Hepatocyte (in vitro differentiated cells): ENCODE results near the gene NR6A1. TPM values are rescaled to one million over a fixed set of nuclear protein-coding genes. Genes with fewer than 3 reads are reported as not detected.

Source experiments
- DNase-seq: peaks from one replicate; pipeline ENCODE4 v3.0.0-alpha.2; 2016; ENCODE audit warnings: low spot score
- H2AFZ ChIP-seq: fragments of 200-600 bp; sonication (generic); 2 replicates; pipeline ENCODE4 v1.6.0; 2016; ENCODE audit warnings: antibody characterized with exemption, mild to moderate bottlenecking
- H3K27ac ChIP-seq: fragments of 200-600 bp; sonication (generic); 2 replicates; pipeline ENCODE4 v1.5.1; 2016; ENCODE audit warnings: mild to moderate bottlenecking
- H3K27me3 ChIP-seq: fragments of 200-600 bp; sonication (generic); 2 replicates; pipeline ENCODE4 v1.6.1; 2016
- H3K36me3 ChIP-seq: fragments of 200-600 bp; sonication (generic); replicated peaks from 2 replicates; pipeline ENCODE4 v1.5.1; 2016; ENCODE audit warnings: low read depth; ENCODE audit not compliant: insufficient read depth
- H3K4me1 ChIP-seq: fragments of 200-600 bp; sonication (generic); 2 replicates; pipeline ENCODE4 v1.5.1; 2016; ENCODE audit warnings: mild to moderate bottlenecking, moderate library complexity; ENCODE audit not compliant: insufficient read depth
- H3K4me2 ChIP-seq: fragments of 200-600 bp; sonication (generic); 2 replicates; pipeline ENCODE4 v1.6.0; 2016
- H3K4me3 ChIP-seq: fragments of 200-600 bp; sonication (generic); 2 replicates; pipeline ENCODE4 v1.5.1; 2016; ENCODE audit warnings: mild to moderate bottlenecking
- H3K79me2 ChIP-seq: fragments of 200-600 bp; sonication (generic); 2 replicates; pipeline ENCODE4 v1.6.0; 2017; ENCODE audit warnings: mild to moderate bottlenecking
- H3K9me2 ChIP-seq: fragments of 200-600 bp; sonication (generic); replicated peaks from 2 replicates; pipeline ENCODE4 v1.6.0; 2017; ENCODE audit warnings: mild to moderate bottlenecking; ENCODE audit not compliant: insufficient read depth
- H3K9me3 ChIP-seq: fragments of 200-600 bp; sonication (generic); 2 replicates; pipeline ENCODE4 v1.5.1; 2016; ENCODE audit warnings: low read depth, mild to moderate bottlenecking
- H4K20me1 ChIP-seq: fragments of 200-600 bp; sonication (generic); 2 replicates; pipeline ENCODE4 v1.6.0; 2016; ENCODE audit warnings: mild to moderate bottlenecking; ENCODE audit not compliant: insufficient read depth, poor library complexity, severe bottlenecking
- CTCF ChIP-seq: fragments of 200-600 bp; sonication (generic); IDR thresholded peaks from 2 replicates; pipeline ENCODE4 v1.5.1; 2016; ENCODE audit warnings: antibody characterized with exemption, mild to moderate bottlenecking; ENCODE audit not compliant: poor library complexity
- EZH2 ChIP-seq: fragments of 200-600 bp; sonication (generic); IDR thresholded peaks from 2 replicates; pipeline ENCODE4 v1.6.1; 2016; ENCODE audit warnings: antibody characterized with exemption, mild to moderate bottlenecking, borderline replicate concordance
- EZH2phosphoT487 ChIP-seq: fragments of 200-600 bp; sonication (generic); IDR thresholded peaks from one replicate; pipeline ENCODE4 v1.6.1; 2018; ENCODE audit warnings: antibody characterized with exemption, mild to moderate bottlenecking, low read depth, moderate library complexity; ENCODE audit not compliant: unreplicated experiment, severe bottlenecking
- WGBS: methylation state at CpG from one replicate; pipeline ENCODE4 v1.1.6; 2016; ENCODE audit warnings: low lambda C conversion rate; ENCODE audit errors: missing lambda C conversion rate; 5-methylcytosine and 5-hydroxymethylcytosine counted together
- polyA plus RNA-seq: library from polyadenylated mRNA; unstranded; fragments of >200 nt; fragmentation: Nextera tagmentation; extraction: Ambion mirVana; gene quantifications from 2 replicates; pipeline ENCODE4 v1.2.1, GENCODE V29; 2016
- total RNA-seq: library from RNA; depleted of rRNA; stranded (reverse); fragments of >200 nt; gene quantifications from 2 replicates; pipeline ENCODE4 v1.2.3, GENCODE V29; 2014

Gene NR6A1
- total and polyA plus RNA-seq, 2 experiments from 2014 or later: 1.2 to 4.0 TPM

DNA sequence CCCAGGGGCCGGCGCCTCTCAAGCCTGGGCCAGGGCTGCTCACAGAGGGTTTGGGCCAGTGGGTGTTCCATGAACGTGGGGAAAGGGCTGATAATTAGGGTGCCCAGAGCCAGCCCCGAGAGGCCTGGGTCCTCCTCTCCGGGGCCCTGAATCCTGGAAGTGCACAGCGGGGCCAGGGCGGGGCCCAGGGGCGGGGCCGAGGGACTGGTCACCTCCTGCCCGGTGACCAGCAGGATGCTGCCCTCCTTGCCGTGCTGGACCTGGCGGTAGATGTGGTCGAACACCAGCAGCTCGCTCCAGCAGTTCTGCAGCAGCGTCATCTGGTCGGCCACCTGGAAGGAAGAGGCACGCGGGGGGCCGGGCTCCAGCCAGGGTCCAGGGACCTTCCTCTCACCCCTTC is 278.3 kb downstream of the NR6A1 start:
- H3K36me3 ChIP-seq: no peaks in the 10 kb centered on the region
- no peak overlapping the region for H3K4me2 ChIP-seq
- peaks cover 7% of the 10 kb centered on the region for H3K27me3 ChIP-seq
- H3K4me1 ChIP-seq: no peaks in the 10 kb centered on the region
- H3K4me3 ChIP-seq: no peak overlapping the region
- no peaks in the 10 kb centered on the region for H3K9me3 ChIP-seq
- H3K79me2 ChIP-seq: no peaks in the 10 kb centered on the region
- H4K20me1 ChIP-seq: no peaks in the 10 kb centered on the region
- WGBS: 82% methylated on average over 17 of the region's 19 CpGs
- no peak overlapping the region for H3K27ac ChIP-seq
- H2AFZ ChIP-seq: no peak overlapping the region
- no peak for DNase-seq
- no peaks in the 10 kb centered on the region for H3K9me2 ChIP-seq
- TF ChIP-seq EZH2: no peak
- TF ChIP-seq CTCF: no peak
- TF ChIP-seq EZH2phosphoT487: no peak

DNA sequence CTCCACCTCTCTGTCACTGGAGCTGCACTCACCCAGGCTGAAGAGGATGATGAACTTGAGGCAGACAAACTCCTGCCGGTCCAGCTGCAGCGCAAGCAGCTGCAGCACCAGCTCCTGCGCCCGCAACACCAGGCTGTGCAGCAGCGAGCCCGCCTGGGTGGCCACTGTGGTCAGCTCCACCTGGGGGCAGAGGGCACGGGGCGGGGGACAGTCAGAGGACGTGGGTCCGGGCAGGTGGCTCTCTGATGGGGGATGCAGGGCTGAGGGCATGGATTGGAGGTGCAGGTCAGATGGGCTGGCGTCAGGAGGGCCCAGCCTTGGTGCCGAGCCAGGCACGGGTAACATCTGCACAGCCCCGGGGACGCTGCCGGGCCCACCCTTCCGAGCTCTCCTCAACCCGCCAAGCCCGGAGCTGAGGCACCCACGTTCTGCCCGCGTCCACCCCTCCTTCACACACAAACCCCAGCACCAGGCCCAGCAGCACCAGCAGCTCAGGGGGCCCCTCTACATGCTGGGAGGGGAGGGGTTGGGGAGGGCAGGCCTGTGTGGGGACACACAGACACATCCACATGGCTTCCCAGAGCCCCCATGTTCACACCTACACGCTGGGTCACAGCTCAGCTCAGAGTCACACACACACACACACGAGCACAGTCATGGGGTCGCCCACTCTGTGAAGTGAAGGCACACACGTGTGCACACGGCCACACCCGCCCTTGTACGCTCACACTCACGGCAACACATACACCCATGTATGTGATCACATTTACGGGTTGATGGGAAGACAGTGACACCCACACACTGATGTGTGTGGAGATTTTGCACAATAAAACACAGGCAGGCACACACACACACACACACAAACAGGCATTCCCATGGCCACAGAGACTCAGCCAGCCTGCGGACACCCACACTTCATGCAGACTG is 279.8 kb downstream of the NR6A1 start:
- Histone ChIP-seq H3K27me3 (peaks cover 19% of the 10 kb centered on the region), H3K9me2 (no peaks in the 10 kb centered on the region), H4K20me1 (no peaks in the 10 kb centered on the region), H3K36me3 (no peaks in the 10 kb centered on the region), H3K79me2 (no peaks in the 10 kb centered on the region), H3K4me1 (no peaks in the 10 kb centered on the region), H3K4me2 (no peak overlapping the region), H2AFZ (no peak overlapping the region), H3K4me3 (no peak overlapping the region), H3K9me3 (no peaks in the 10 kb centered on the region), H3K27ac (no peak overlapping the region)
- no peak for DNase-seq
- TF ChIP-seq CTCF: no peak
- TF ChIP-seq EZH2: no peak
- no peak for TF ChIP-seq EZH2phosphoT487
- WGBS: 92% methylated on average over 29 of the region's 32 CpGs

GRCh38 chr9:124490004-124490403 is 281.1 kb downstream of the NR6A1 start:
- Histone ChIP-seq H3K9me3 (no peaks in the 10 kb centered on the region), H2AFZ (no peak overlapping the region), H3K9me2 (no peaks in the 10 kb centered on the region), H4K20me1 (no peaks in the 10 kb centered on the region), H3K4me2 (no peak overlapping the region), H3K4me3 (no peak overlapping the region), H3K4me1 (no peaks in the 10 kb centered on the region), H3K27ac (no peak overlapping the region), H3K27me3 (peaks cover 19% of the 10 kb centered on the region), H3K79me2 (no peaks in the 10 kb centered on the region), H3K36me3 (no peaks in the 10 kb centered on the region)
- 78% methylated on average over 2 of the region's 2 CpGs for WGBS
- TF ChIP-seq EZH2 (no peak), CTCF (no peak), EZH2phosphoT487 (no peak)
- no peak for DNase-seq
